HG02588 (cell line): ENCODE data around the gene AHDC1.

Experiments used
- ATAC-seq: cut with Tn5 transposase; IDR thresholded peaks from one replicate; pipeline ENCODE4 v1.9.1; 2021; ENCODE audit warnings: mild to moderate bottlenecking, moderate library complexity; ENCODE audit not compliant: unreplicated experiment

Gene AHDC1

GRCh38 chr1:27489501-27489972, 114.4 kb downstream of the AHDC1 start:
- ATAC-seq = peak; percentile 11

- ATAC-seq = no peak
These were observed 115.7 kb downstream of the AHDC1 start for GRCh38 chr1:27487966-27488884.

GRCh38 chr1:27485363-27485762, 118.6 kb downstream of the AHDC1 start:
- ATAC-seq = no peak
